ENCODE measurements around the gene OSBPL8.
"Not testable (repeated sequence)": the region's sequence is repeated elsewhere in the genome, so short reads cannot be mapped to it uniquely, and the experiment has no call there.

Gene OSBPL8

GRCh38 chr12:76346236-76346635 is 213.3 kb downstream of the OSBPL8 start:
- no peak for DNase-seq

GRCh38 chr12:76345569-76345968 is 214.0 kb downstream of the OSBPL8 start:
- DNase-seq = no peak

GRCh38 chr12:76341436-76342030 is 218.0 kb downstream of the OSBPL8 start:
- no peak for DNase-seq

GRCh38 chr12:76340680-76341435 is 218.7 kb downstream of the OSBPL8 start:
- DNase-seq = peak; percentile 81

- DNase-seq = no peak
These were observed 222.0 kb downstream of the OSBPL8 start for GRCh38 chr12:76337583-76337982.

- no peak for DNase-seq
These were observed 227.0 kb downstream of the OSBPL8 start for GRCh38 chr12:76332606-76333005.

GRCh38 chr12:76329606-76330005 is 230.0 kb downstream of the OSBPL8 start:
- no peak for DNase-seq

- no peak for DNase-seq
These were observed 230.4 kb downstream of the OSBPL8 start for GRCh38 chr12:76329159-76329558.

GRCh38 chr12:76319595-76320319 is 239.8 kb downstream of the OSBPL8 start:
- not testable (repeated sequence) for DNase-seq

- no peak for DNase-seq
These were observed 240.6 kb downstream of the OSBPL8 start for GRCh38 chr12:76318773-76319594.

GRCh38 chr12:76317976-76318375 is 241.6 kb downstream of the OSBPL8 start:
- DNase-seq = no peak

- no peak for DNase-seq
These were observed 243.1 kb downstream of the OSBPL8 start for GRCh38 chr12:76316468-76316867.

GRCh38 chr12:76313299-76313698 is 246.3 kb downstream of the OSBPL8 start:
- DNase-seq = no peak

GRCh38 chr12:76312315-76312714 is 247.3 kb downstream of the OSBPL8 start:
- no peak for DNase-seq

GRCh38 chr12:76311796-76312195 is 247.8 kb downstream of the OSBPL8 start:
- no peak for DNase-seq

- DNase-seq = no peak
These were observed 249.5 kb downstream of the OSBPL8 start for GRCh38 chr12:76310110-76310509.

- no peak for DNase-seq
These were observed 250.7 kb downstream of the OSBPL8 start for GRCh38 chr12:76308866-76309265.

- peak; percentile 4 for DNase-seq
These were observed 252.5 kb downstream of the OSBPL8 start for GRCh38 chr12:76307083-76307482.

- peak; percentile 86 for DNase-seq
These were observed 255.5 kb downstream of the OSBPL8 start for GRCh38 chr12:76303989-76304460.

- no peak for DNase-seq
These were observed 256.2 kb downstream of the OSBPL8 start for GRCh38 chr12:76303365-76303764.
